NCI-H774 (cell line): ENCODE measurements around the gene MLLT10.

Experiments used
- DNase-seq: peaks from one replicate; lab custom pipeline; 2025; lab: John Stamatoyannopoulos, UW

Gene MLLT10

GRCh38 chr10:21740989-21741388 lies 207.0 kb downstream of the MLLT10 start:
- no peak for DNase-seq

GRCh38 chr10:21742740-21743412 lies 208.8 kb downstream of the MLLT10 start:
- DNase-seq = no peak

- DNase-seq = no peak
Measured at GRCh38 chr10:21744223-21744622, 210.2 kb downstream of the MLLT10 start.

- DNase-seq = no peak
Measured at GRCh38 chr10:21746118-21746517, 212.1 kb downstream of the MLLT10 start.

GRCh38 chr10:21747809-21748208 lies 213.8 kb downstream of the MLLT10 start:
- DNase-seq = no peak

- DNase-seq = no peak
Measured at GRCh38 chr10:21749788-21750187, 215.8 kb downstream of the MLLT10 start.

GRCh38 chr10:21750424-21750823 lies 216.4 kb downstream of the MLLT10 start:
- DNase-seq = no peak

- DNase-seq = no peak
Measured at GRCh38 chr10:21751341-21752310, 217.6 kb downstream of the MLLT10 start.

GRCh38 chr10:21753497-21754270 lies 219.7 kb downstream of the MLLT10 start:
- no peak for DNase-seq

GRCh38 chr10:21754410-21755011 lies 220.5 kb downstream of the MLLT10 start:
- no peak for DNase-seq

GRCh38 chr10:21756707-21757106 lies 222.7 kb downstream of the MLLT10 start:
- no peak for DNase-seq

- DNase-seq = no peak
Measured at GRCh38 chr10:21757185-21757901, 223.3 kb downstream of the MLLT10 start.

GRCh38 chr10:21758239-21758638 lies 224.2 kb downstream of the MLLT10 start:
- no peak for DNase-seq

- no peak for DNase-seq
Measured at GRCh38 chr10:21758696-21759095, 224.7 kb downstream of the MLLT10 start.

- DNase-seq = no peak
Measured at GRCh38 chr10:21759232-21759631, 225.2 kb downstream of the MLLT10 start.

- DNase-seq = no peak
Measured at GRCh38 chr10:21760332-21760731, 226.3 kb downstream of the MLLT10 start.

GRCh38 chr10:21764466-21765189 lies 230.6 kb downstream of the MLLT10 start:
- no peak for DNase-seq

GRCh38 chr10:21769041-21769440 lies 235.0 kb downstream of the MLLT10 start:
- DNase-seq = no peak

GRCh38 chr10:21771219-21771618 lies 237.2 kb downstream of the MLLT10 start:
- no peak for DNase-seq

GRCh38 chr10:21776883-21777282 lies 242.9 kb downstream of the MLLT10 start:
- no peak for DNase-seq

GRCh38 chr10:21791276-21791675 lies 257.2 kb downstream of the MLLT10 start:
- no peak for DNase-seq
